ENCODE data around the gene DVL2. TPM values are rescaled to one million over a fixed set of nuclear protein-coding genes. Genes with fewer than 3 reads are reported as not detected.
A peak's percentile ranks its signal among the peaks of the same experiment; 100 is the strongest.

Gene DVL2
- total and polyA plus RNA-seq, 2 donors (not counting 1 experiment from before 2014, with no cell fraction given), result 8.1 to 91.8 TPM

DNA sequence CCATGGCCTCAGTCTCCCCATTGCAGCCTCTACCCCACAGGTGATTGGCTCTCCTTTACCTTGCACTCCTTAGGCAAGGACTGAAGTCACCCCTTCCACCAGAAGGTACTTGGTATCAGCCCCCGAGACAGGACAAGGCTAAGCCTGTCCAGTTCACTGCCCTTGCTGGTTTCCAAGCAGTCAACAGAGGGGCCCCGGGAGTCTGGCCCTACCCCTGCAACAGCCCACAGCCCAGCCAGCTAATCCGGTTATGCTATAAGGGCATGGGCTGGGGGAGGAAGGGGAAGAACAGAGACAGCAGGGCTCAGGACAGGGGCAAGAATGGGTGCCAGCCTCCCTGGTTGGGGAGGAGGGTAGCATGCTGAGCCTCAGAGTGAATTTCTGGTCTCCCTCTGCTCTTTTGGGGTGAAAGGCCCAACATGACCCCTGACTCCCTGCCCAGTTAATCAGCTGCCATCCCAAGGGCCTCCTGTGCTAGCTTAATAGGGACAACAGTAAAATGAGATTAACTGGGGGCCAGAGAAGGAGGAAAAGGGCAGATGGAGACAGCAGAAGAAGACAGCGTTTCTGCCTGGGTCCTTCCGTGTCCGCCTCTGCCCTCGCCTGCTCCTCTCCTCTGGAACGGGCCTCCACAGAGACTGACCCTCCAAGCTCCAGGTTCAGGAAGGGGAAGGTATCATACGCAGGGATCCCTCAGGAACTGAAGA is 25.4 kb downstream of the DVL2 start:
- H3K4me2 ChIP-seq (ENCODE audit: extremely low read depth, insufficient read depth, low read length), result no peak overlapping the region
- H3K79me2 ChIP-seq (ENCODE audit: control insufficient read depth, insufficient read depth, low read length), result peaks cover 19% of the 10 kb centered on the region
- peaks cover 5% of the 10 kb centered on the region for H3K4me1 ChIP-seq (ENCODE audit: control insufficient read depth, extremely low read depth, insufficient read depth, low read length)
- no peak for DNase-seq (ENCODE audit: low read depth in 2 of 2)
- no peak for TF ChIP-seq EZH2 (IDR thresholded peaks at IDR 0.05; ENCODE audit: low read length, missing control alignments)
- TF ChIP-seq, protein P1, sequence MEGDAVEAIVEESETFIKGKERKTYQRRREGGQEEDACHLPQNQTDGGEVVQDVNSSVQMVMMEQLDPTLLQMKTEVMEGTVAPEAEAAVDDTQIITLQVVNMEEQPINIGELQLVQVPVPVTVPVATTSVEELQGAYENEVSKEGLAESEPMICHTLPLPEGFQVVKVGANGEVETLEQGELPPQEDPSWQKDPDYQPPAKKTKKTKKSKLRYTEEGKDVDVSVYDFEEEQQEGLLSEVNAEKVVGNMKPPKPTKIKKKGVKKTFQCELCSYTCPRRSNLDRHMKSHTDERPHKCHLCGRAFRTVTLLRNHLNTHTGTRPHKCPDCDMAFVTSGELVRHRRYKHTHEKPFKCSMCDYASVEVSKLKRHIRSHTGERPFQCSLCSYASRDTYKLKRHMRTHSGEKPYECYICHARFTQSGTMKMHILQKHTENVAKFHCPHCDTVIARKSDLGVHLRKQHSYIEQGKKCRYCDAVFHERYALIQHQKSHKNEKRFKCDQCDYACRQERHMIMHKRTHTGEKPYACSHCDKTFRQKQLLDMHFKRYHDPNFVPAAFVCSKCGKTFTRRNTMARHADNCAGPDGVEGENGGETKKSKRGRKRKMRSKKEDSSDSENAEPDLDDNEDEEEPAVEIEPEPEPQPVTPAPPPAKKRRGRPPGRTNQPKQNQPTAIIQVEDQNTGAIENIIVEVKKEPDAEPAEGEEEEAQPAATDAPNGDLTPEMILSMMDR (conservative IDR thresholded peaks at IDR 0.05 in 1 of 2, IDR thresholded peaks at IDR 0.05 in 1 of 2; ENCODE audit: low read depth in 1 of 2, low read length in 2 of 2), result no peak
- H3K9me3 ChIP-seq (ENCODE audit: control insufficient read depth, insufficient read depth, low read depth, low read length), result no peaks in the 10 kb centered on the region
- no peaks in the 10 kb centered on the region for H3K36me3 ChIP-seq (ENCODE audit: control insufficient read depth, insufficient read depth, low read length)
- no peak overlapping the region for H3K9ac ChIP-seq (ENCODE audit: insufficient read depth, low read length)
- H4K20me1 ChIP-seq (ENCODE audit: control insufficient read depth, extremely low read depth, insufficient read depth, low read length), result no peaks in the 10 kb centered on the region
- no peak overlapping the region for H3K27ac ChIP-seq (ENCODE audit: insufficient read depth, low read length)
- no peaks in the 10 kb centered on the region for H3K27me3 ChIP-seq (ENCODE audit: control insufficient read depth, insufficient read depth, low read length)
- no peak overlapping the region for H3K4me3 ChIP-seq (replicated peaks in 1 of 4; ENCODE audit: control extremely low read depth in 1 of 4, insufficient read depth in 1 of 4, low read depth in 3 of 4, low read length in 4 of 4)
- H2AFZ ChIP-seq (ENCODE audit: low read length), result no peak overlapping the region

DNA sequence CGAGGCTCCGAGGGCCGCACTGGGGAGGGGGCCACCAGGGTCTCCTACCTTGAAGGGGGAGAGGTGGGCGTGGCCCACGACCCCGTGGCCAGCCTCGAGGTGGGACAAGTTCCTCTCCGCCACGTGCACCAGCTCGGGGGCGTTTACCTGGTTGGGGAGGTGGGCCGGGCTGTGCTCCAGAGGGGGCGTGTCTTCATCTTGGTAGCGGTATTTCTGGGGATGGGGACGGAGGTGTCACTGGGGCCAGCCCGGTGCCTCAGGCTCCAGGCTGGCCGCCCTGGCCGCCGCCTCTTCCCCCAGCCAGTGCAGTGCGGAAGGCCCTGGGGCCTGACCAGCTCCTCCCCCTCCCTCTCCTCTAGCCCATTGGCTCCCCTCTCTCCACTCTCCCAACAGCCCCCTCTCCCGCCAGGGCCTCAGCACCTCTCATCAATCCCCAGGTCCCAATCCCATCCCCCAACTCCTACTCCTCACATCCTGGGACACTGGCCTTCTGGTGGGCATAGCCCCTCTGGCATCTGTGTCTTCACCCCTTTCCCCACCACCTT is 26.2 kb downstream of the DVL2 start:
- Histone ChIP-seq H3K4me3 (replicated peaks in 1 of 4; ENCODE audit: control extremely low read depth in 1 of 4, insufficient read depth in 1 of 4, low read depth in 3 of 4, low read length in 4 of 4) (no peak overlapping the region), H3K79me2 (ENCODE audit: control insufficient read depth, insufficient read depth, low read length) (peaks cover 12% of the 10 kb centered on the region), H3K27ac (ENCODE audit: insufficient read depth, low read length) (no peak overlapping the region), H2AFZ (ENCODE audit: low read length) (no peak overlapping the region), H3K27me3 (ENCODE audit: control insufficient read depth, insufficient read depth, low read length) (no peaks in the 10 kb centered on the region), H4K20me1 (ENCODE audit: control insufficient read depth, extremely low read depth, insufficient read depth, low read length) (no peaks in the 10 kb centered on the region), H3K9me3 (ENCODE audit: control insufficient read depth, insufficient read depth, low read depth, low read length) (no peaks in the 10 kb centered on the region), H3K4me2 (ENCODE audit: extremely low read depth, insufficient read depth, low read length) (no peak overlapping the region), H3K9ac (ENCODE audit: insufficient read depth, low read length) (no peak overlapping the region), H3K4me1 (ENCODE audit: control insufficient read depth, extremely low read depth, insufficient read depth, low read length) (peaks cover 5% of the 10 kb centered on the region), H3K36me3 (ENCODE audit: control insufficient read depth, insufficient read depth, low read length) (peaks cover 6% of the 10 kb centered on the region)
- no peak for TF ChIP-seq EZH2 (IDR thresholded peaks at IDR 0.05; ENCODE audit: low read length, missing control alignments)
- TF ChIP-seq, protein P1 (conservative IDR thresholded peaks at IDR 0.05 in 1 of 2, IDR thresholded peaks at IDR 0.05 in 1 of 2; ENCODE audit: low read depth in 1 of 2, low read length in 2 of 2), result no peak
- DNase-seq (ENCODE audit: low read depth in 2 of 2), result no peak

DNA sequence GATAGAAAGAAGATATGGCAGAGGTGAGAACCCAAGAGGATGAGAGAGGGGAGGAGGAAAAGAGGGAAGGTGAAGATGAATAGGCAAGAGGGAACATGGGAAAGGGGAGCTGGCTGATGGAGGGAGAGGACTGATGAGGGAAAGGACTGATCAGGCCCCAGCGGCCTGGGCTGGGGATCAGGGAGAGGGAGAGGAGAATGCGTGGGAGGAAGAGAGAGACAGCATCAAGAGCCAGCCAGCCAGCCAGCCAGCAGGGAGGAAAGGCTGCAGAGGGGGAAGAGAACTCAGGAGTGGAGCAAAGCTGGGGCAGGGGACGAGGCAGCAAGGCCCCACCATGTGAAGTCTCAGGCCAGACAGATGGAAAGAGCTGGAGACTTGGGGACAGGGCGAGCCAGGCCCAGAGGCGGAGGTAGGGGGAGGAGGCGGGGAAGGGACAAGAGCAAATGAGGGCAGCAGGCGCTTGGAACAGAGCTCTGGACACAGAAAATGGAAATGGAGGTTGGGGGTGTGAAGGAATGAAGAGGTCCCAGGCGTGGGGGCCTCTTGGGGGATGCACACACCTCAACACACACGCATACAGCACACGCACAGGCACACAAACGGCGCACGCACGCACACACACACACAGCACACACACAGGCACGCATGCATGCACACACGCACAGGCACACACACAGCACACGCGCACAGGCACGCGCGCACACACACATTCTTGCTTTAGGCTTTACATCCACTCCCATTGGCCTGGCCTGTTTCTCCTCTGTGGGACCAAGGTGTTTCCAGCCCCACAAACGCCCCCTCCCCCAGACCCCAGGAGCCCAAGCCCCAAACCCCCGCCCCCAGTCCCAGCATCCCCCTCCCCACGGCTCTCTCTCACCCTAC is 27.0 kb downstream of the DVL2 start:
- H3K27ac ChIP-seq (ENCODE audit: insufficient read depth, low read length), result peak overlapping the region; percentile 9
- H3K36me3 ChIP-seq (ENCODE audit: control insufficient read depth, insufficient read depth, low read length), result peaks cover 10% of the 10 kb centered on the region
- no peak for TF ChIP-seq EZH2 (IDR thresholded peaks at IDR 0.05; ENCODE audit: low read length, missing control alignments)
- TF ChIP-seq, protein P1 (conservative IDR thresholded peaks at IDR 0.05 in 1 of 2, IDR thresholded peaks at IDR 0.05 in 1 of 2; ENCODE audit: low read depth in 1 of 2, low read length in 2 of 2), result no peak
- no peak overlapping the region for H3K9ac ChIP-seq (ENCODE audit: insufficient read depth, low read length)
- DNase-seq (ENCODE audit: low read depth in 2 of 2), result peak in 1 of 2 donors; percentile 25
- H3K79me2 ChIP-seq (ENCODE audit: control insufficient read depth, insufficient read depth, low read length), result peaks cover 12% of the 10 kb centered on the region
- no peaks in the 10 kb centered on the region for H3K27me3 ChIP-seq (ENCODE audit: control insufficient read depth, insufficient read depth, low read length)
- H3K4me1 ChIP-seq (ENCODE audit: control insufficient read depth, extremely low read depth, insufficient read depth, low read length), result peaks cover 5% of the 10 kb centered on the region
- H3K9me3 ChIP-seq (ENCODE audit: control insufficient read depth, insufficient read depth, low read depth, low read length), result no peaks in the 10 kb centered on the region
- H3K4me3 ChIP-seq (replicated peaks in 1 of 4; ENCODE audit: control extremely low read depth in 1 of 4, insufficient read depth in 1 of 4, low read depth in 3 of 4, low read length in 4 of 4), result no peak overlapping the region
- no peaks in the 10 kb centered on the region for H4K20me1 ChIP-seq (ENCODE audit: control insufficient read depth, extremely low read depth, insufficient read depth, low read length)
- no peak overlapping the region for H2AFZ ChIP-seq (ENCODE audit: low read length)
- H3K4me2 ChIP-seq (ENCODE audit: extremely low read depth, insufficient read depth, low read length), result peak overlapping the region; percentile 37
